Vagina (tissue), 2 donors: Measurements from ENCODE around the gene KLHL3.

Source experiments
- CTCF ChIP-seq, 3 experiments: fragments of 450-650 bp in 2 of 3; fragments of 200-600 bp in 1 of 3; sonication (generic) in 1 of 3; IDR thresholded peaks; one replicate each; pipeline ENCODE4 v1.5.1; 2017 to 2019; ENCODE audit warnings: antibody characterized with exemption in 3 of 3, mild to moderate bottlenecking in 2 of 3, moderate library complexity in 2 of 3
- POLR2A ChIP-seq, 2 donors: fragments of 450-650 bp; IDR thresholded peaks; one replicate each; pipeline ENCODE4 v1.6.1; 2017; ENCODE audit warnings: antibody characterized with exemption in 2 of 2, mild to moderate bottlenecking in 2 of 2, moderate library complexity in 2 of 2

- TF ChIP-seq CTCF (IDR thresholded peaks at IDR 0.05) (no peak), POLR2A (IDR thresholded peaks at IDR 0.05) (no peak)
These were observed 163.7 kb downstream of the KLHL3 start for GRCh38 chr5:137572042-137572695.
